GM21423 (cell line): ENCODE measurements around the gene ACSF2.
A peak's percentile ranks its signal among the peaks of the same experiment; 100 is the strongest.

ENCODE experiments used
- ATAC-seq: cut with Tn5 transposase; IDR thresholded peaks from one replicate; pipeline ENCODE4 v1.9.1; 2021; ENCODE audit warnings: mild to moderate bottlenecking, moderate library complexity; ENCODE audit not compliant: unreplicated experiment

Gene ACSF2

GRCh38 chr17:50495217-50495823, 69.3 kb downstream of the ACSF2 start:
- ATAC-seq: no peak

DNA sequence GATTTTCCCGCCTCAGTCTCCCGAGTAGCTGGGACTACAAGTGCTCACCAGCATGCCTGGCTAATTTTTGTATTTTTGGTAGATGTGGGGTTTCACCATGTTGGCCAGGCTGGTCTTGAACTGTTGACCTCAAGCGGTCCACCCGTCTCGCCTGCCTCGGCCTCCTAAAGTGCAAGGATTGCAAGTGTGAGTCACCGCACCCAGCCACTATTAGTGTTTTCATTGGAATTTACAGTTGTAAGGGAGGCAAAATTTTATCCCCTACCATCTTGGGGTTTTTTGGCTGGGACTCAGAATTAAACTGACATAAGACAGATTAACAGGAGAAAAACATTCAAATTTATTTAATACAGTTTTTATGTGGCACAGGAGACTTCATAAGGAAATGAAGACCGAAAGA, 69.9 kb downstream of the ACSF2 start:
- ATAC-seq: no peak

- no peak for ATAC-seq
Observed at GRCh38 chr17:50498021-50498874, 72.2 kb downstream of the ACSF2 start.

DNA sequence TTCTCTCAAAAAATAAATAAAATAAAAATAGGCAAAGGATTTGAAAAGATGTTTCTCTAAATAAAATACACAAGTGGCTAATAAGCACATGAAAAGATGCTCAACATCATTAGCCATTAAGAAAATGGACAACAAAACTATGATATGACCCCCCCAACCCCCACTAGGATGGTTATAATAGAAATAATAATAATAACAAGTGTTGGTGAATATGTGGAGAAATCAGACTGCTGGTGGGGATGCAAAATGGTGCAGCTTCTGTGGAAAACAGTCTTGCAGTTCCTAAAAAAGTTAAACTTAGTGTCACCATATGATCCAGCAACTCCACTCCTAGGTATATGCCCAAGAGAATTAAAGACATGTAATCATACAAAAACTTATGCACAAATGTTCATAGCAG, 73.3 kb downstream of the ACSF2 start:
- no peak for ATAC-seq

DNA sequence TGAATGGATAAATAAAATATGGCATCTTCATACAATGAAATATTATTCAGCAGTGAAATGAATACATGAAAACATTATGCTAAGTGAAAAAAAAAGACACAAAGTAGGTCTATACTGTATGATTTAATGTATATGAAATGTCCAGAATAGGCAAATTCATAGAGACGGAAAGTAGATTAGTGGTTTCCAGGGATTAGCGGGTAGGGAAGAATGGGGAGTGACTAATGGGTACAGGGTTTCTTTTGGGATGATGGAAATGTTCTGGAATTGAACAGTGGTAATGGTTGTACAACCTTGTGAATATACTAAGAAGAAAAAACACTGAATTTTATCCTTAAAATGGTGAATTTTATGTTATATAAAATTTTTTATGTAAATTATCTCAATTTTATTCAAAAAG, 73.7 kb downstream of the ACSF2 start:
- no peak for ATAC-seq

DNA sequence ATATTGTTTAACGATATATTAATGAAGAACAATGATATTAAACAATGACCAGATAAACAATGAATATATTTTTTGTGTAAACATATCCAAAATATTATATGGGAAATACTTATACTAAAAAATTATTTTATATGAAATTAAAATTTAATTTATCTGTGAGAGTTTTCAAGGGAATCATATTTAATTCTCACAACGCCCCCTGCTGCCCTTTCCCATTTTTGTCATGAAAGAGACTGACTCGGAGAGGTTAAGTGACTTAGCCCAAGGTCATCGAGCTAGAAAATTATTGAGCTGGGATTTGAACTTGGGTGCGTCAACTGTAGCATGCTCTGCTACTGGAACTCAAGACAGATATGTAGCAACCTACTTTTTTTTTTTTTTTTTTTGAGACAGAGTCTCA, 75.0 kb downstream of the ACSF2 start:
- ATAC-seq: no peak

DNA sequence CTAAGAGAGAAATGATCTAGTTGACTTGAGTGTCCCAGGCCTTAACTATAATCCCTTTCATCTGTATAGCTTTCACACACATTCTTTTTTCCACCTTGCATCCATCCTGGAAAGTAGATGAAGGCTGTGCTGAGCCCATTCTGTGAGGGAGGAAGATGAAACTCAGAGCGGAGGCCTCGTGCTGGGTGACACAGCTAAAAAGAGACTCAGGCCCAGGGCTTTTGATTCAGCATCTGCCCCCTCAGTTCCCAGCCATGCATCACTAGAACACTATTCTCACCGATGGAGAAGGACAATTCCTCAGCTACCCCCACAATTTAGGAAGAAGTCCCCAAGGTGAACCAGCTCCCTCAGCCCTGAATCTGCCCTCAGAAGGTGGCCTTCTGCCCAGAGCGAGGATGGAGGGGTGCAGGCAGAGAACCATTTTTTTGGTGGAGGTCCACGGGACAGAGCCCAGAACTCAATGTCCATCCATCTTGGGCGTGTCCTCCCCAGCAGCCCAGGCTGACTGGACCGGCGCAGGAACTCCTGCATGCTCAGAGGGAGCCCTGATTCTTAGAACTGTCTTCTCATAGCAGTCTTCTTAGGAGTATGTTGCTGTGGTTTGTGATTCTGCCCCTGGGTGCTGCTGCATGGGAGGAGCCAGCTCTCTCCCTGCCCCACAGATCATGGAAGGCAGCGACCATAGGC, 76.4 kb downstream of the ACSF2 start:
- ATAC-seq: no peak

DNA sequence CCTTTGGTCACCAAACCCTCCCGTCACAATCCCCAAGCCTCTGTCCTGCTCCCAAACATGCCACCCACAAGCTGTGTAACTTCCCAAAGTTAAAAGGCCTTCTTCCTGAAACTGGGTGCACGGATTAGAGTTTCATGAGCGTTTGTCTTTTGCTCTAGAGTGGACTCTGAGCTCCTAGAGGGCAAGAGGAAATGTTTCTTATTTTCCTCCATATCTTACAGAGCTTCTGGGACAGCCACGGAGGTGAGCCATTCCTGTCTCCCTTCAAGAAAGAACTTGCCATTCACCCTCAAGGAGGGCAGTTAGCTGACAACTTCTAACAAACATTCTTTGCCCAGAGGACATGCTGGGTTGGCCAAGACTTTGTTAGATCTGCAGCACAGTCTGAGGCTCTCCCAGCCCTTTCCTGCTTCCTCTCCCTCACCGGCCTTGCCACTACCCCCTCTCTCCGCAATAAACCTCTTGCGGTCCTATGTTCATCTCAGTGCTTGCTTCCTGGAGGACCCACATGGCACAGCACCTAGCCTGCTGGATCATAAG, 79.6 kb downstream of the ACSF2 start:
- no peak for ATAC-seq

GRCh38 chr17:50506298-50506697, 80.3 kb downstream of the ACSF2 start:
- ATAC-seq: no peak

DNA sequence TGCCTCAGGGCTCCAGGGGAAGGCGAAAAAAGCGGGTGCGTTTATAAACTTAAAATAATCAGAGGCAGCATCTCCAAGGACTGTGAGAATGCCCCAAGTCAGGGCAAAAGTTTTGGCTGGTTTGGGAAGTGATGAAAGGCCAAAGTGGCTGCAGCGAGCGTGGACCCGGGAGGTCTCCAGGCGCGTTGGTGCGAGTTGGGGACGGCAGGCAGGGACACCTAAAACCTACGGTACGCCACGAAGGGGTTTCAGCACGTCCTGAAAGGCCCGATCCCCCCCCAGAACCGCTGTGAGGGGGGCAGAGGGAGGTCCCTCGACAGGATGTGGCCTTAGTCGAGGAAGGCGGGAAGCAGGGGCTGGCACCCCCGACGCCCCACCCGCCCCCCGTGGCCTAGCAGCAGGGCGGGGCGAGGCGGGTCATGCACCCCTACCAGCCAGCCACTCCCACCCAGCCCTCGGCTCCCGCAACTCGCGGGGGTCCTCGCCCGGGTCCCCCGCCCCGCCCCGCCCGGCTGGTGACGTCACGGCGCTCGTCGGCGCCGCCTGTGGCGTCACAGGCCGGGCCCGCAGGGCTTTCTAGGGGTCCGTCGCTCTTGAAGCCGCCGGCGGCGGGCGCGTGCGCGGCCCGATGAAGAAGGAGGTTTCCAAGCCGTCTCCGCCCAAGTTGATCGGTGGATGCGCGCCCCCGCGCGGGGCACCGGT, 82.0 kb downstream of the ACSF2 start, which contains the start of gene MYCBPAP:
Gene MYCBPAP (plus strand): TSS at position 569 of the 702 bp plus-strand sequence. CDS start 236 bp downstream, outside the sequence.
- no peak for ATAC-seq

DNA sequence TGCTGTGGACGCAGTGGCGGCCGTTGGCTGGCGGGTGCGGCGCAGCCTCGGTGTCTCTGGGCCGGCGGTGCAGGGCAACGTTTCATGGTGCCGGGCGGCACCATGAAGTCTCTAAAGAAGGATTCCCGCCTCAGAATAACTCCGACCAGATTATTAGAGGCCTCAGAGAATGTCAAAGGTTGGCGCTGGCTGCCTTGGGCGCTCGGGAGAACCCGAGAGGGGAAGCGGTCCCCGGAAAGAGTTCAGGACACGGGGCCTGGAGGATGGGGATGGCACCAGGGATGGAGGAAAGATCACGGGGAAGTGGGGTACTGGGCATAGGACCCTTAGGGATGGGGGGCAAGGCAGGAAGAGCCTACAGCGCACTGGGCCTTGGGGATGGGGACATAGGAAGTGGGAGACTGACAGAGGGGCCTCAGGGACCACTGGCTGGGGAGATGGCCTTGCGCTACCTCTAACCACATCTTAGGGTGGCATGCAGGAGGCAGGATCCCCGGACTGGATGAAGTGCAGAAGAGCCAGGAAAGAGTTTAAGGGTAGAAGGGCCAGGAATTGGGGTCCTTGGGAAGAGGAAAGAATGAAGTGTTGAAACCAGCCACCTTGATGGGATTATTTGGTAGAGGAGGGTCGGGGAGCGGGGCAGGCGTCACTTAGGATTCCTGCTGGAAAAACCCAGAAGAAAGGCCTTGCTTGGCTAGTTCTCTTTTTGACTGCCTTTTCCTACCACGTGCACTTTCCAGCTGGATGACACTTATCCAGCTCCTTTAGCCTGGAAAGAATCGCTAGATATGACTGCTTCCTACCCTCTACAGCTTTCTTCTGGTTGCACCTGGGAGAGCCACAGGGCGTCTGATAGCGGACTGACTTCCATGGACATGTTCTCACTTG, 82.8 kb downstream of the ACSF2 start:
- no peak for ATAC-seq

GRCh38 chr17:50511058-50511457, 85.0 kb downstream of the ACSF2 start:
- ATAC-seq: peak; percentile 83

- ATAC-seq: no peak
Observed at GRCh38 chr17:50513495-50513894, 87.5 kb downstream of the ACSF2 start.

DNA sequence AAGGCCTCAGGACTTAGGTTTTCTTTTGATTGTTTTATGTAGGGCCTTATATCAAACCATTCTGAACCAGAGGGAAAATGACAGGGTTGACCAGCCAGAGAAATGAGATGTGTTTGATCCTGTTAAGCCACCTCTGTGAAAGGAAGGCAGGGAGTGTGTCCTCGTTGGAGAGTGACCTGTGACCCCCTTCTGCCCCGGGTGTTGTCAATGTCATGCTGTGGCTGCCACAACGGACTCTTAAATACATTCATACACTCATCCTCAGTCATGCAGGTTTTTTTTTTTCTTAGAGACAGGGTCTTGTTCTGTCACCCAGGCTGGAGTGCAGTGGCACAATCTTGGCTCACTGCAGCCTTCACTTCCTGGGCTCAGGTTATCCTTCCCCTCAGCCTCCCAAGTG, 88.4 kb downstream of the ACSF2 start:
- no peak for ATAC-seq

- ATAC-seq: no peak
Observed at GRCh38 chr17:50514936-50515702, 89.1 kb downstream of the ACSF2 start.

- ATAC-seq: no peak
Observed at GRCh38 chr17:50517011-50517410, 91.0 kb downstream of the ACSF2 start.

DNA sequence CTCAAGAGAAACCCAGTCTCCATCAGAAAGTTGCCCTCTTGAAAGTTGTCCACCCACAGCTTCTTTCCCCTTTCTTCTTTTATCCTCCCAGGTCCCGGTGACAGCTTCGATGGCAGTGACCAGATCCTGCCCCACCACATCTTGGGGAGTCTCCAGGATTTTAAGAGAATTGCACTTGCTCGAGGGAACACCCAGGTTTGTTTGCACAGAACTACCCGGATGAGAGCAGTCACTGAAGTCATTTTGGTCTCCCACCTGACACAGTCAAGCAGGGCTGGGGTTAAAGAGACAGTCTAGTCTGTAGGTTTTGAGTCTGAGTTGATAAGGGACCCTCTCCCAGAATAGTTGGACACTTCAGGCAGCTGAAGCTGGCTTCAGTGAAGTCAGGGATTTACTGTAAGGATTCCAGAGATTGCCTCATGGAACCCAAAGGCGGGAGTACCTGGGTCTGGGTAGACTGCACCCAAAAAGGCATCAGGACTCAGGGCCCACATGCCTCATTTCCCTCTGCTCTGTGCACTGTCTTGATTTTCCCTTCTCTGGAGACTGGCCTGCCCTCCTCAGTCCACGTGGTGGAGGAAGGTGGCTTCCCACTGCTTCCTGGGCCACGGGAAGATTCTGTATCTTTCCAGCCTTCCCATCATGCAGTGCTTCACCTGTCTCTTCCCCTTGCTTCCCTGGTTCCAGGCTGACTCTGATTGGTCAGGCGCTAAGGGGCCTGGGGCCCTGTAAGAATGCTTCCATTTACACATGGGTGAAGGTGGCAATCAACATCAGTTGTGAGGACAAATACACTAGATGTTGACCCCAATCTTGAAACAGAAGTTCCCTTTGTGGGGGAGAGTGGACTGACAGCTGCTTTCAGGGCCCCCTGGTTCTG, 91.7 kb downstream of the ACSF2 start:
- no peak for ATAC-seq

DNA sequence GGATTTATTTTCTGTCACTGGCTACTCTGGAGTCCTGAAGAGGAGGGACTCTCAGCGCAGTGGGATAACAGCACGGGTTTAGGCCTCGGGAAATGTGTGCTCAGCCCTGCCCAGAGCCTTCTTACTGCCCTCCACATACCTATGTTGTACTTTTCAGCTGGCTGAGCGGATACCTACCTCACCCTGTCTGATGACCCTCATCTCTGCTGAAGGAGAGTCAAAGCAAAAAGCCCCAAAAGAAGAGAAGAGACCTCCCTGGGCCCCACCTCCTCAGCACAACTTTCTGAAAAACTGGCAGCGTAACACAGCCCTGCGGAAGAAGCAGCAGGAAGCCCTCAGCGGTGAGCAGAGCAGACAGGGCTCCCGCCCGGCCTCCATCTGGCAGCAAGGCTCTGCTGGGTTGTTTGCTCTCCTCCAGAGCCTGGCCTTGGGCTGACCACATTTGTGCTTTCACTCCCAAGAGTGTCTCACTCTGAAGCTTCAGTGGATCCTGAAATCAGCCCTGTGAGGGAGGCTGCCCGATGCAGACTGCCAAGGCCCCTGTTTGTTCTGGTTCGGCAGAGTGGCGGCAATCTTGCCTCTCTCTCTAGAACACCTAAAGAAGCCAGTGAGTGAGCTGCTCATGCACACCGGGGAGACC, 92.5 kb downstream of the ACSF2 start:
- ATAC-seq: no peak
